Gastroesophageal sphincter (tissue), 3 donors: Measurements from ENCODE around the gene CHRNA5.

Experiments
- POLR2AphosphoS5 ChIP-seq: sonication (generic); formaldehyde crosslinking; IDR thresholded peaks from one replicate; pipeline ENCODE4 v1.6.1; 2017; ENCODE audit warnings: antibody characterized with exemption
- TF ChIP-seq, protein P1 (sequence below), 4 experiments: fragments of 200-600 bp in 2 of 4; fragments of 450-650 bp in 2 of 4; sonication (generic) in 1 of 4; IDR thresholded peaks; one replicate each; pipeline ENCODE4 v1.5.1; 2017 to 2019; ENCODE audit warnings: antibody characterized with exemption in 4 of 4, mild to moderate bottlenecking in 2 of 4, moderate library complexity in 2 of 4

DNA sequence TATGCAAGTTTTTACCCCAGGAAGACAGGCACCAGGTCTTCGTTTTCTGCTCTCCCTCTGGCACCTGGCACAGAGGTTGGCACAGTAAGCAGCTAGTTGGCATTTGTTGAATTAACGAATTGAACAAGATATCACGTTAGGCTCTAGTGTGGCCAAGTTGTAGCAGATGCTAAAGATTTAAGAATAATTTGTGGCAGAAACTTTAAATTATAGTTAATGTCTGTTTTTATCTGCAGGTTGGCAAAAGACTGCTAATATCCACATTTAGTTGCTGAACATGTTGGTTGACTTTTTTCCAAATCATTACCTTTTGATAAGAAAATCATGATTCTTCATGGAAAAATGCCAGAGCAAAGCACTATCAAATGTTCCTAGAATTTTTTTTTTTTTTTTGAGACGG lies 8.1 kb downstream of the CHRNA5 start:
- TF ChIP-seq, protein P1, sequence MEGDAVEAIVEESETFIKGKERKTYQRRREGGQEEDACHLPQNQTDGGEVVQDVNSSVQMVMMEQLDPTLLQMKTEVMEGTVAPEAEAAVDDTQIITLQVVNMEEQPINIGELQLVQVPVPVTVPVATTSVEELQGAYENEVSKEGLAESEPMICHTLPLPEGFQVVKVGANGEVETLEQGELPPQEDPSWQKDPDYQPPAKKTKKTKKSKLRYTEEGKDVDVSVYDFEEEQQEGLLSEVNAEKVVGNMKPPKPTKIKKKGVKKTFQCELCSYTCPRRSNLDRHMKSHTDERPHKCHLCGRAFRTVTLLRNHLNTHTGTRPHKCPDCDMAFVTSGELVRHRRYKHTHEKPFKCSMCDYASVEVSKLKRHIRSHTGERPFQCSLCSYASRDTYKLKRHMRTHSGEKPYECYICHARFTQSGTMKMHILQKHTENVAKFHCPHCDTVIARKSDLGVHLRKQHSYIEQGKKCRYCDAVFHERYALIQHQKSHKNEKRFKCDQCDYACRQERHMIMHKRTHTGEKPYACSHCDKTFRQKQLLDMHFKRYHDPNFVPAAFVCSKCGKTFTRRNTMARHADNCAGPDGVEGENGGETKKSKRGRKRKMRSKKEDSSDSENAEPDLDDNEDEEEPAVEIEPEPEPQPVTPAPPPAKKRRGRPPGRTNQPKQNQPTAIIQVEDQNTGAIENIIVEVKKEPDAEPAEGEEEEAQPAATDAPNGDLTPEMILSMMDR (IDR thresholded peaks at IDR 0.05) = no peak
- TF ChIP-seq POLR2AphosphoS5 = no peak
